IMR-90 (cell line): ENCODE data around the gene GLG1. TPM values are rescaled to one million over a fixed set of nuclear protein-coding genes. Genes with fewer than 3 reads are reported as not detected.

ENCODE experiments used
- ATAC-seq: fragments of 200-7000 bp; cut with Tn5 transposase; 2 replicates; pipeline ENCODE4 v1.9.1; 2020; ENCODE audit warnings: low read depth, mild to moderate bottlenecking, moderate library complexity
- BruUV-seq: library from RNA; stranded (reverse); fragments of 400-500 nt; replicated peaks from 2 replicates; lab custom pipeline; 2021; lab: Mats Ljungman, UMichigan
- CTCF ChIA-PET: fragments of 300-600 bp; formaldehyde crosslinking; extraction: SDS; loops from one replicate; lab custom pipeline; 2021; ENCODE audit warnings: antibody characterized with exemption; lab: Yijun Ruan, JAX
- POLR2A ChIA-PET: fragments of 300-600 bp; sonication (Branson Sonifier 250); formaldehyde crosslinking; loops from one replicate; lab custom pipeline; 2022; ENCODE audit warnings: antibody characterized with exemption; ENCODE audit not compliant: unreplicated experiment; lab: Charles Lee
- DNase-seq: peaks from one replicate; pipeline ENCODE4 v3.0.0; 2013
- H2AFZ ChIP-seq: replicated peaks from 2 replicates; pipeline ENCODE3; 2013; ENCODE audit warnings: low read length, mild to moderate bottlenecking; ENCODE audit not compliant: poor library complexity
- H2AK5ac ChIP-seq: 2 replicates; pipeline ENCODE4 v1.6.1; 2013; ENCODE audit warnings: low read depth, low read length, inconsistent platforms
- H2AK9ac ChIP-seq: replicated peaks from 2 replicates; pipeline ENCODE3; 2013; ENCODE audit warnings: mild to moderate bottlenecking, low read depth, low read length, moderate library complexity; ENCODE audit not compliant: poor library complexity
- H2BK120ac ChIP-seq: 2 replicates; pipeline ENCODE4 v1.6.1; 2013; ENCODE audit warnings: low read depth, low read length, inconsistent platforms
- H2BK15ac ChIP-seq: 3 replicates; pipeline ENCODE4 v1.6.1; 2013; ENCODE audit warnings: low read depth, low read length, inconsistent platforms
- H2BK20ac ChIP-seq: 2 replicates; pipeline ENCODE4 v1.6.1; 2013; ENCODE audit warnings: low read depth, mild to moderate bottlenecking, inconsistent platforms, low read length, moderate library complexity
- H2BK5ac ChIP-seq: 2 replicates; pipeline ENCODE4 v1.6.1; 2013; ENCODE audit warnings: mild to moderate bottlenecking, low read depth, low read length, inconsistent platforms; ENCODE audit not compliant: poor library complexity, severe bottlenecking
- H3K14ac ChIP-seq: replicated peaks from 2 replicates; pipeline ENCODE4 v1.6.1; 2013; ENCODE audit warnings: low read depth, low read length, inconsistent platforms
- H3K18ac ChIP-seq: 2 replicates; pipeline ENCODE4 v1.6.1; 2013; ENCODE audit warnings: low read depth, low read length, control low read depth
- H3K23ac ChIP-seq: 2 replicates; pipeline ENCODE4 v1.6.1; 2013; ENCODE audit warnings: low read depth, low read length, inconsistent platforms
- H3K27ac ChIP-seq: 2 replicates; pipeline ENCODE4 v1.5.1; 2013; ENCODE audit warnings: mild to moderate bottlenecking, control low read depth, low read length; ENCODE audit not compliant: insufficient read depth
- H3K27me3 ChIP-seq: 2 replicates; pipeline ENCODE4 v1.6.1; 2013; ENCODE audit warnings: low read length; ENCODE audit not compliant: control insufficient read depth, insufficient read depth
- H3K36me3 ChIP-seq: 2 replicates; pipeline ENCODE4 v1.6.1; 2013; ENCODE audit warnings: low read length, mixed read lengths; ENCODE audit not compliant: control insufficient read depth, insufficient read depth
- H3K4ac ChIP-seq: 2 replicates; pipeline ENCODE4 v1.6.1; 2013; ENCODE audit warnings: low read depth, low read length, inconsistent platforms
- H3K4me1 ChIP-seq: 2 replicates; pipeline ENCODE4 v1.6.1; 2013; ENCODE audit warnings: low read length, mixed read lengths; ENCODE audit not compliant: control insufficient read depth, insufficient read depth
- H3K4me2 ChIP-seq: 2 replicates; pipeline ENCODE4 v1.6.1; 2013; ENCODE audit warnings: low read depth, mild to moderate bottlenecking, control low read depth, low read length, moderate library complexity
- H3K4me3 ChIP-seq: 2 replicates; pipeline ENCODE4 v1.5.1; 2013; ENCODE audit warnings: low read depth, mild to moderate bottlenecking, control low read depth, low read length, moderate library complexity; ENCODE audit not compliant: insufficient read depth
- H3K56ac ChIP-seq: 2 replicates; pipeline ENCODE4 v1.6.1; 2013; ENCODE audit warnings: low read length, inconsistent platforms; ENCODE audit not compliant: insufficient read depth; ENCODE audit errors: extremely low read depth
- H3K79me1 ChIP-seq, 2 experiments: 2 replicates each; pipeline ENCODE4 v1.6.1; 2013; ENCODE audit warnings: low read length in 2 of 2, inconsistent platforms in 1 of 2, low read depth in 1 of 2
- H3K9ac ChIP-seq: 2 replicates; pipeline ENCODE4 v1.6.1; 2013; ENCODE audit warnings: low read depth, low read length, control low read depth
- H3K9me1 ChIP-seq: 2 replicates; pipeline ENCODE4 v1.6.1; 2013; ENCODE audit warnings: low read length, inconsistent platforms; ENCODE audit not compliant: insufficient read depth
- H3K9me3 ChIP-seq: 2 replicates; pipeline ENCODE4 v1.6.1; 2013; ENCODE audit warnings: low read length; ENCODE audit not compliant: control insufficient read depth, insufficient read depth
- H4K20me1 ChIP-seq: 2 replicates; pipeline ENCODE4 v1.6.1; 2013; ENCODE audit warnings: low read length, inconsistent platforms; ENCODE audit not compliant: insufficient read depth
- H4K5ac ChIP-seq: 2 replicates; pipeline ENCODE4 v1.6.1; 2013; ENCODE audit warnings: mild to moderate bottlenecking, low read depth, low read length, control low read depth
- H4K8ac ChIP-seq, 2 experiments: 2 replicates each; pipeline ENCODE4 v1.6.1; 2013; ENCODE audit warnings: low read depth in 2 of 2, low read length in 2 of 2, control low read depth in 1 of 2, inconsistent platforms in 1 of 2
- H4K91ac ChIP-seq: 2 replicates; pipeline ENCODE4 v1.6.1; 2013; ENCODE audit warnings: low read depth, low read length, inconsistent platforms; ENCODE audit not compliant: insufficient read depth
- CEBPB ChIP-seq: IDR thresholded peaks from 2 replicates; pipeline ENCODE4 v1.6.1; 2012; ENCODE audit warnings: low read depth, low read length, improper control_type of control experiment
- MAFK ChIP-seq: IDR thresholded peaks from 2 replicates; pipeline ENCODE4 v1.6.1; 2012; ENCODE audit warnings: low read depth, low read length, improper control_type of control experiment
- RCOR1 ChIP-seq: IDR thresholded peaks from 2 replicates; pipeline ENCODE4 v1.6.1; 2012; ENCODE audit warnings: mild to moderate bottlenecking, low read length, improper control_type of control experiment; ENCODE audit not compliant: insufficient replicate concordance
- RFX5 ChIP-seq: IDR thresholded peaks from 2 replicates; pipeline ENCODE4 v1.8.0; 2012; ENCODE audit warnings: low read depth, mild to moderate bottlenecking, low read length, moderate library complexity
- WGBS, 2 experiments: methylation state at CpG; one replicate each; pipeline versions ENCODE4 v1.1.5 to v1.1.7; 2013; ENCODE audit warnings: missing lambda C conversion rate in 2 of 2; ENCODE audit not compliant: insufficient read length in 1 of 2; ENCODE audit errors: extremely low coverage in 2 of 2; 5-methylcytosine and 5-hydroxymethylcytosine counted together
- dilution Hi-C: fragments of 300-500 bp; cut with HindIII; formaldehyde crosslinking; loops from one replicate; pipeline ENCODE4 v1.14.3; 2018; ENCODE audit warnings: low sequenced_read_pairs; ENCODE audit not compliant: unreplicated experiment
- in situ Hi-C: fragments of 300-500 bp; cut with MboI; formaldehyde crosslinking; loops from 3 replicates; pipeline ENCODE4 v1.14.3; 2019; ENCODE audit warnings: low sequenced_read_pairs, inconsistent platforms, mixed read lengths
- intact Hi-C: fragments of 100-400 bp; cut with micrococcal nuclease; formaldehyde crosslinking; loops from 2 replicates; pipeline ENCODE4 v1.10.0; 2022
- polyA plus RNA-seq, 3 experiments: library from polyadenylated mRNA; depleted of rRNA; stranded (reverse); fragments of >200 nt; gene quantifications; 2 replicates each; pipeline ENCODE4 v1.2.3, GENCODE V29; 2012; ENCODE audit warnings: low replicate concordance in 1 of 3
- total RNA-seq: library from RNA; depleted of rRNA; stranded (reverse); fragments of >200 nt; gene quantifications from 2 replicates; pipeline ENCODE4 v1.2.3, GENCODE V29; 2012

Gene GLG1
- total and polyA plus RNA-seq, 2 of the 4 experiments (the other 2 are of a cell fraction), result 91.0 to 107 TPM

DNA sequence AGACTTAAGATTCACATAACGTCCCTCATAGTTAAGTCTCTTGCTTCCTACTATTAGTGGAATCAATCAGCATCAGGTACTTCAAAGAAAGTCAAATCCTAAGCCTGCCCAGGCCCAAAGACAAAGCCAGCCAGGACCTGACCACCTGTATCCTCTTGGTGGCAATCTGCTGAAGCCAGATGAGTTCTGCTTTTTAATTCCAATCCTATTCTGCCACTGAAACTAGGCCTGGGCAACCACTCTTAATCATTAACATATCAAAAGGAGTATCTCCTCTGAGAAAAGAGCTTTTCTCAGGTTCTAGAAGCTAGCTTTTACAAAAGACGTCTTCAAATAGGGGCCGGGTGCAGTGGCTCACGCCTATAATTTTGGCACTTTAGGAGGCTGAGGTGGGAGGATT lies 15.1 kb upstream of the GLG1 start:
- in situ Hi-C loops, result loop anchor here (10.0 kb wide), 2 partner anchors 137 to 297 kb away; no protein-coding TSS in a partner anchor
- intact Hi-C loops, result loop anchor here (5.0 kb wide), 2 partner anchors 120 to 310 kb away; no protein-coding TSS in a partner anchor
- Histone ChIP-seq H3K23ac (no peak overlapping the region), H3K9ac (no peak overlapping the region), H2AFZ (no peak overlapping the region), H3K4me1 (peaks cover 3% of the 10 kb centered on the region; the same call in 1 of the 2 replicates), H4K91ac (no peak overlapping the region), H4K20me1 (peaks cover 5% of the 10 kb centered on the region; the same call in 1 of the 2 replicates), H2BK15ac (no peak overlapping the region), H4K5ac (no peak overlapping the region), H2BK20ac (no peak overlapping the region), H2BK120ac (no peak overlapping the region), H3K18ac (no peak overlapping the region), H2AK9ac (no peak overlapping the region), H3K27ac (no peak overlapping the region), H3K36me3 (peaks cover 20% of the 10 kb centered on the region), H2AK5ac (no peak overlapping the region), H3K9me3 (no peaks in the 10 kb centered on the region), H3K9me1 (no peaks in the 10 kb centered on the region), H3K79me1 (peaks cover 6 to 21% of the 10 kb centered on the region in 2 experiments; a peak in 3 of 4 replicates), H3K14ac (no peak overlapping the region), H3K4me2 (no peak overlapping the region), H3K4me3 (no peak overlapping the region), H3K56ac (no peak overlapping the region), H3K27me3 (no peaks in the 10 kb centered on the region), H4K8ac (no peak overlapping the region), H2BK5ac (no peak overlapping the region), H3K4ac (no peak overlapping the region)
- dilution Hi-C loops, result no loop called here
- ChIA-PET CTCF (no interaction called here), POLR2A (no interaction called here)
- BruUV-seq, result no TSS peak
- ATAC-seq (no peak), DNase-seq (no peak)
- no CpG with 5 or more reads among the region's 4 CpGs for WGBS, 2 experiments
- TF ChIP-seq CEBPB, result no peak
- no peak for TF ChIP-seq RCOR1
- TF ChIP-seq MAFK, result no peak
- TF ChIP-seq RFX5, result no peak
